ENCODE measurements around the gene AMIGO3.

The AMIGO3 gene

GRCh38 chr3:49727154-49727923 is 7.9 kb upstream of the AMIGO3 start:
- in situ Hi-C loops (cut with MboI; ENCODE audit: low sequenced_read_pairs, unreplicated experiment): no loop called here
- DNase-seq (ENCODE audit: low spot score): peak; percentile 61
- TF ChIP-seq, protein P1, sequence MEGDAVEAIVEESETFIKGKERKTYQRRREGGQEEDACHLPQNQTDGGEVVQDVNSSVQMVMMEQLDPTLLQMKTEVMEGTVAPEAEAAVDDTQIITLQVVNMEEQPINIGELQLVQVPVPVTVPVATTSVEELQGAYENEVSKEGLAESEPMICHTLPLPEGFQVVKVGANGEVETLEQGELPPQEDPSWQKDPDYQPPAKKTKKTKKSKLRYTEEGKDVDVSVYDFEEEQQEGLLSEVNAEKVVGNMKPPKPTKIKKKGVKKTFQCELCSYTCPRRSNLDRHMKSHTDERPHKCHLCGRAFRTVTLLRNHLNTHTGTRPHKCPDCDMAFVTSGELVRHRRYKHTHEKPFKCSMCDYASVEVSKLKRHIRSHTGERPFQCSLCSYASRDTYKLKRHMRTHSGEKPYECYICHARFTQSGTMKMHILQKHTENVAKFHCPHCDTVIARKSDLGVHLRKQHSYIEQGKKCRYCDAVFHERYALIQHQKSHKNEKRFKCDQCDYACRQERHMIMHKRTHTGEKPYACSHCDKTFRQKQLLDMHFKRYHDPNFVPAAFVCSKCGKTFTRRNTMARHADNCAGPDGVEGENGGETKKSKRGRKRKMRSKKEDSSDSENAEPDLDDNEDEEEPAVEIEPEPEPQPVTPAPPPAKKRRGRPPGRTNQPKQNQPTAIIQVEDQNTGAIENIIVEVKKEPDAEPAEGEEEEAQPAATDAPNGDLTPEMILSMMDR (IDR thresholded peaks at IDR 0.05; ENCODE audit: borderline replicate concordance, control extremely low read depth, extremely low read depth, insufficient read depth, missing control alignments): no peak

DNA sequence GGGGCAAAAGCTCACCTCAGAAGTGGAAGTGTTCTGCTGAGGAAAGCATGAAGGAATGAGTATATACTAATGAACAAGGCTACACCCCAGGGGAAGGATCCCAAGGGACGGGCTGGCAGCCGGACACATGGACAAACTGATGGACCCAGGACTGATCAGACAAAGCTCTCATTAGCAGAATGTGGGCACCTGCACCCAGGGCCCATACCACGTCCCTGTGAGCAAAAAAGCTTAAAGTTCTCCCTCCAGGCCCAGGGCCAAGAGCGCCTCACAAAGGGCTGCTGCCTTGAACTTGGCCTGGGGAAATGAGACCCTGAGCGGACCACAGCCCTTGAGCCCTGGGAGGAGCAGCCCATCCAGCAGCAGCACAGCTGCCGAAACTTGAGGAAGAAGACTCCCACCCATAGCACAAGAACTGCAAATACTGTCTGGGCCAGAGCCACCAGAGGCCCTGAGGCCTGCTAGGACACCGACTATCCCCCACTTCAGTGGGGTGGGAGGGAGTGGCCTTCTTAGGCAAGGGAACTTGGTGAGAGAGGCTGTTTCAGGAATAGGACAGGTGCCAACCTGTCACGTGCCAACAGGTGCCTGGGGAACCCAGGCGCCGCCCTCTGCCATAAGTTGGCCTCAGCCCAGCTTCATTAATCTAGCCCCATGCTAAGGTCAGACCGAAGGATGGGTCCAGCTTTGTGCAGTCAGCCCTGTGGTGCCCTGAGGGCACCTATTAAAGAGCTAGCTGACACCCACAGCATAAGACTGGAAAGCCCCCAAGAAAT is 6.6 kb upstream of the AMIGO3 start:
- DNase-seq (ENCODE audit: low spot score): peak; percentile 15
- in situ Hi-C loops (cut with MboI; ENCODE audit: low sequenced_read_pairs, unreplicated experiment): no loop called here
- TF ChIP-seq, protein P1 (IDR thresholded peaks at IDR 0.05; ENCODE audit: borderline replicate concordance, control extremely low read depth, extremely low read depth, insufficient read depth, missing control alignments): no peak

DNA sequence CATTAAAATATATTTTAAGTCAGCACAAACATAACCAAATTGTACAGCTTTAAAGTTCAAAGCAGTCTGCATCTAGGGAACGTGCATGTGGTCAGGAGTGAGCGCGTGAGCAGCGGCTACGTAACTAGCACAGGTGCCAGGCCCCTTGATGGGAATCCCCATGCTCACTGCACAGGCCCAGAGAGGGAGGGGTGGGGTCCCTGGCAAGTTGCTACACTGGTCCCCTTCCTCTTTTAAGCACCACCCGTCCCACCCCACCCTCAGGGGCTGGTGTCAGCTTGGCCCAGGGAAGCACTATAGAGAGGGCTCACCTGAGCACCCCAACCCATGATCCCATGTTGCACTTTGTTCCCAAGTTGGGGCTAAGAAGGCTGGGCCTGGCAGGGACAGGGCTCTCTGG is 5.1 kb upstream of the AMIGO3 start:
- DNase-seq (ENCODE audit: low spot score): peak; percentile 62
- in situ Hi-C loops (cut with MboI; ENCODE audit: low sequenced_read_pairs, unreplicated experiment): no loop called here
- TF ChIP-seq, protein P1 (IDR thresholded peaks at IDR 0.05; ENCODE audit: borderline replicate concordance, control extremely low read depth, extremely low read depth, insufficient read depth, missing control alignments): no peak

GRCh38 chr3:49723628-49724551 is 4.4 kb upstream of the AMIGO3 start, which contains the start of gene GMPPB:
Gene GMPPB (minus strand): TSS chr3:49723951. CDS start chr3:49723726, 225 bp downstream.
- in situ Hi-C loops (cut with MboI; ENCODE audit: low sequenced_read_pairs, unreplicated experiment): no loop called here
- DNase-seq (ENCODE audit: low spot score): peak; percentile 99
- TF ChIP-seq, protein P1 (IDR thresholded peaks at IDR 0.05; ENCODE audit: borderline replicate concordance, control extremely low read depth, extremely low read depth, insufficient read depth, missing control alignments): no peak

DNA sequence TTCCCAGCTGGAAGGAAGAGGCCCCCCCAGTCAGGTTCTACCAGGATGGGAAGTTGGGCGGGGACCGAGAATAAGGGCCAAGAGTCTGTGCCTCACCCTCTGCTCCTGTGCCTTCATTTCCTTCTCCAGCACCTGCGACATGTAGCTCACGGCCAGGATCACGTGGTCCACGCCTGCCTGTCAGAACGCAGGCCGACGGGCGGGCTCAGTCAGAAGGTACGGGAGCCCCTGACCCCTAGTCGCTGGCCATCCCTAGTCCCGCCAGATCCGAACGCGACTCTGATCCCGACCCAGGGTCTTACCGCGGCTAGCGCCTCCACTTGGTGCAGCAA is 3.8 kb upstream of the AMIGO3 start:
- in situ Hi-C loops (cut with MboI; ENCODE audit: low sequenced_read_pairs, unreplicated experiment): no loop called here
- TF ChIP-seq, protein P1 (IDR thresholded peaks at IDR 0.05; ENCODE audit: borderline replicate concordance, control extremely low read depth, extremely low read depth, insufficient read depth, missing control alignments): no peak
- DNase-seq (ENCODE audit: low spot score): peak; percentile 74

- TF ChIP-seq, protein P1 (IDR thresholded peaks at IDR 0.05; ENCODE audit: borderline replicate concordance, control extremely low read depth, extremely low read depth, insufficient read depth, missing control alignments): no peak
- DNase-seq (ENCODE audit: low spot score): no peak
- in situ Hi-C loops (cut with MboI; ENCODE audit: low sequenced_read_pairs, unreplicated experiment): no loop called here
These were observed 3.4 kb upstream of the AMIGO3 start for GRCh38 chr3:49722896-49723295.
